GM21529 (cell line): Measurements from ENCODE around the gene JOSD2.

Source experiments
- ATAC-seq: cut with Tn5 transposase; IDR thresholded peaks from one replicate; pipeline ENCODE4 v1.9.1; 2021; ENCODE audit not compliant: unreplicated experiment

Gene JOSD2

DNA sequence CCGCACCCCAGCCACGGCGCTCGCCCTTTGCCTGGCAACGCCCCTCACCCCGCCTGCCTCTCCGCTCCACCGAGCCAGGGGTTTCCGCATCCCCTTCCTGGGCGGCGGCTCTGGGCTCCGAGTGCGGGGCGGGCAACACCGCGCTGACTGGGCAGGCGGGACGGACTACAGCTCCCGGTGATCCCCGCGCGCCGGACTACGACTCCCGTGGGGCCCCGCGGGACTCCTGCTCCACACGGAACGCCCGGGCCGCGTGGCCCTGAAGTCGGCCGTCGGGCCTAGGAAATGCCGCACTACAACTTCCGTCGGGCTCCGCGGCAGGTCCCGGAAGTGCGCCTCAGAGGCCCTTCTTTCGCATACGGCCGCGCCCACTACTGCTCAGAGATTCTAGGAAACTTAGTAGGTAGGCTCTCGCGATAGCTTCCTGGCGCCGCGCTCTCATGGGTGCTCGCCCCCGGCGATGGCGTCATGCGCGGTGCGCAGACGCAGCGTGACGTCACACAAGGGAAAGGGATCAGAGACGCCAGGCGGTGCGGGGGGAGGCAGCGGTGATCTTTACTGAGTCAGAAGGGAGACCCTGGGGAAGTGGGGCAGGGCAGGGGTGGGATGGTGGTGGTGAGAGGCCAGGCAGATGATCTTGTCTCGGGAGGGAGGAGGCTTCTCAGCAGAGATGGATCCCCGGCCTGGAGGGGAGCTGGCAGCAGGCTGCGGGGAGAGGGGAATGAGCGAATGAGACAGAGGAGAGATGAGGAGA, at the start of gene JOSD2:
JOSD2 (minus strand) TSS at position 123 of the 754 bp plus-strand sequence. CDS start 760 bp downstream, outside the sequence.
- peak; percentile 83 for ATAC-seq

DNA sequence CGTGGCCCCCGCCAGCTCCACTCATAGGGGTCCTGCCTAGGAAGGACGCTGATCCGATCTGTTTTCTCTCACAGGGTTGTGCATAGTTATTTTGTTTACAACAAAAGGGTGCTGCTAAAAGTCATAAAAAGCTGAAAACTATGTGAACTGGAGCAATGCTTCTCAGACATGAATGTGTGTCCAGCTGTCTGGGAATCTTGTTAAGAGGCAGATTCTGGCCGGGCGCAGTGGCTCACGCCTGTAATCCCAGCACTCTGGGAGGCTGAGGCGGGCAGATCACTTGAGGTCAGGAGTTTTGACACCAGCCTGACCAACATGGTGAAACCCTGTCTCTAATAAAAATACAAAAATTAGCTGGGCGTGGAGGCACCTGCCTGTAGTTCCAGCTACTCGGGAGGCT, 48.6 kb upstream of the JOSD2 start:
- no peak for ATAC-seq

GRCh38 chr19:50558449-50558848, 47.5 kb upstream of the JOSD2 start:
- no peak for ATAC-seq

DNA sequence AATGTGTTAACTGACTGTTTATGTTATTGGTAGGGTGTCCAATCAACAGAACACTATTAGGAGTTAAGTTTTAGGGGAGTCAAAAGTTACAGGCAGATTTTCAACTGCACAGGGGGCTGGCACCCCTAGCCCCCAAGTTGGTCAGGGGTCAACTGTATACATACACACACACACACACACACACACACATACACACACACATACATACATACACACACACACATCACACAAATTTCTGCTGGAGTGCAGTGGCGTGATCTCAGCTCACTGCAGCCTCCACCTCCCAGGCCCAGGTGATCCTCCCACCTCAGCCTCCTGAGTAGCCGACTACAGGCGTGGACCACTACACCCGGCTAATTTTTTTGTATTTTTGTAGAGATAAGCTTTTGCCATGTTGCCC, 47.0 kb upstream of the JOSD2 start:
- ATAC-seq: no peak

DNA sequence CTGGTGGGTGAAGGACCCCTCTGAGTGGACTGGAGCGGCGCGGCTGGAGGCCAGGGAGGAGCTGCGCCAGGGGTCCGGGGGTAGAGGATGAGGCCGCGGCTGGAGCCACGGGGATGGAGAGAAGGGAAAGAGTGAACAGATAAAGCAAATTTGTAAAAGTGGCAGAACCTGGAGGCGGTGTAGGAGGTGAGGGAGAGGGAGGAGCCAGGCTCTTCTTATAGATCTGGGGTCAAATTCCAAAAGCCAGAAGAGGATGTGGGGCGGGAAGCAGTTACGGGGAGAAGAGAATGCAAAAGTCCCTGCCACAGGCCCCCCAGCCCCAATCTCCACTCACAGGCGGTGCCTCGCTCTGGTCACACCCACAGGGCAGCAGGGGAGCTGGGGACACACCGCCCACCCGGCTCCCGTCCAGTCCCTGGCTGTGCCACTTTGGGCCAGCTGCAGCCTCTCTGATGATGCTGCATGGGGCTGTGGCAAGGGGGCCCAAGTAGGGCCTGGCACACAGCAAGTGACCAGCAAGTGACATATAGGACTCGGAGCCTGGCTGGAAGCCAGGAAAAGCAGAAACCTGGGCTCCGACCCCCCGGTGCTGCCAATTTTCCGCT, 46.1 kb upstream of the JOSD2 start:
- ATAC-seq: no peak

DNA sequence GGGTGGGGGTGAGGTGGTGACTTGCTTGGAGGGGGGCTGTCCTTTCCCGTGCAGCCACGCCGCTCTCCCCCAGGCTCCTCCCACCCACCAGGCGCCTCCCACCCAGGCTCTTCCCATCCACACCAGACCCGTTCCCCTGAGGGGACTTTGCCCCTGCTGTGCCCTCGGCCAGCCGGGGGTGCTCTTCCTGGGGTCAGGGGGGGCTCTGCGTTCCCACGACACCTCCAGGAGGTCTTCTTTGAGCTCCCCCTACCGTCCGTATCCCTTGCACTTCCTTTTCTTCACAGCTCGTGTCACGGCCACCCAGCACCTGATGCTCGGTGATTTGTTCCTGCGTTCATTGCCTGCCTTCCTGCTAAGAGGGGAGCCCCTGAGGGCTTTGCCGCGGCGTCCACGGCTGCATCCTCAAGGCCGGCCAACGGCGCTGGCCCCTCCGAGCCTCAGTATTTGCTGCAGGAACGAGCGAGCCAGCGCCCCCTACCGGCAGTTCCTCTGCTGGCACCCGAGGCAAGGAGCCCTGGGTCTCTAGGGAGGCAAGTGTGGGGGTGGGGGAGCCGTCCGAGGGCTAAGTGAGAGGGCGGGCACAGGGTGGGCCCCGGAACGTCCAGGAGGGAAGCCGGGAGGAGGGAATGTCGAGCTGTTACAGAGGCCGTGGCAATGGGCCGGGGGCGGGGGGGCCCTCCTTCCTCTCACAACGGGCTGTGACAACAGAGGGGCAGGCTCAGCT, 45.5 kb upstream of the JOSD2 start:
- ATAC-seq: no peak

GRCh38 chr19:50555450-50556281, 44.7 kb upstream of the JOSD2 start:
- ATAC-seq: no peak

DNA sequence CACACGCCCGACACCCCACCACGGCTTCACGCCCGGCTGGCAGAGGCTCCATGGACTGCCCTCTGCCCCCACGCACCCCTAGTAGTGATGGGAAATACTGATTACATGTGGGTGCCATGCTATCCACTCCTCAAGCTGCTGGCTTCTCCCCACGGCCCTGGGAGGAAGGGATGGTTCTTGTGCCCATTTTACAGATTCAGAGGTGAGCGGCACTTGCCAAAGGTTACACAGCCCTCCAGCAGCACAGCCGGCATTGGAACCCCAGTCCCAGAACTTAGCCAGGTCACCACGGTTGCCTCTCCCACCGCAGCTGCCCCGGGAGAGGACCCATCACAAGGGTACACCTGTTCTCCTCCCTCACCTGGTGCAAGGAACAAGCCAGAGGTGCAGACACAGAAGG, 44.0 kb upstream of the JOSD2 start:
- ATAC-seq: no peak

- no peak for ATAC-seq
Observed at GRCh38 chr19:50554212-50554611, 43.2 kb upstream of the JOSD2 start.

DNA sequence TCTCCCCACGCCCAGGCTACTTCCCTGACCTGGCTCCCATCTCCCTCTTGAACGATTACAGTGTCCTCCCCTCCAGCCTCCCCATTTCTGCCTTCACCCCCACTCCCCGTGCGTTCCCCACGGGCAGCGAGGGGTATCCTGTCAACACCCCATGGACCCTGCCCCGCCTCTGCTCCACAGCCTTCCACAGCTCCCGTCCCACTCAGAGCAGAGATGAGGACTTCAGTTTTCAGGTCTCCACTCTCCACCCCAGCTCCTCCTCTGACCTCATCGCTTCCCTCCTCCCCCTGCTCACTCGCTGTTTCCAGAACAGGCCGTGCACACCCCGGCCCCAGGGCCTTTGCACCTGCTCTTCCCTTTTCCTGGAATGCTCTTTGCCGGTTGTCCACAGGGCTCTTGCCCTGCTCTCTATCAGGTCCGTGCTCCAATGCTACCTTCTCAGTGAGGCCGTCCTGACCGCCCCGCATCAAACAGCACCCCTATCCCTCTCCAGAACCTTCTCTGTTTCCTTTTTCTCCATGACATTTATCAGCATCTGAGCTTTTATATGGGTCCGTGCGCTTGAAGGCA, 42.2 kb upstream of the JOSD2 start:
- no peak for ATAC-seq

DNA sequence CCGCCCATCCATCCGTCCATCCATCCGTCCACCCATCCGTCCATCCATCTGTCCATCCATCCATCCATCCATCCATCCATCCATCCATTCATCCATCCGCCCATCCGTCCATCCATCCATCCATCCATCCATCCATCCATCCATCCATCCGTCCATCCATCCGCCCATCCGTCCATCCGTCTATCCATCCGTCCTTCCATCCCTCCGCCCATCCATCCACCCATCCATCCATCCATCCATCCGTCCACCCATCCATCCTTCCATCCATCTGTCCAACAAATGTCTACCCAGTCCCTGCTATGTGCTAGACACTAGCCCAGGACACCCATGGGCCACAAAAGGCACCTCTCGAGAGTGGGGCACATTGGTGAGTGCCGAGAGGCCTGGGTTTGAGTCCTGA, 41.5 kb upstream of the JOSD2 start:
- ATAC-seq: no peak

DNA sequence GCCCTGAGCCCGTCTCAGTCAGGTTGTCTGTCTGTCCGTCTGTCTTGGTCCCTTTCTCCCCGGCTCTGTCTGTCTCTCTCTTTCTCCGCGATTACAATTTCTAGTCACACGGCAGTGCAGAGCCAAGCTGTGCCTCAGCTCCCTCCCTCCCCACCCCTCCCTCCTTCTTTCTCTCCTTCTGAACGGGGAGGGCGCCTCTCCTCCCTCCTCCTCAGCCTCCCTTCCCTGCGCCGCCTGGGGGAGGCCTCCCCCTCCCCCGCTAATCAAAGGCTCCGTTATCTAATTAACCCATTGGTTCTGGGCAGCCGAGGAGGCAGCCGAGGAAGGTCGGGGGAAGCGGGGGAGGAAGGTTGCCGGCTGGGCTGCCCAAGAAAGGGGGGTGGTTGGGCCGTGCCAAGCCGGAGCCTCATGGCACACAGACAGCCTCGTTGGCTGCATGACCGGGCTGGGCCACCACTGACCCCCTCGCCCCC, 40.8 kb upstream of the JOSD2 start:
- no peak for ATAC-seq

DNA sequence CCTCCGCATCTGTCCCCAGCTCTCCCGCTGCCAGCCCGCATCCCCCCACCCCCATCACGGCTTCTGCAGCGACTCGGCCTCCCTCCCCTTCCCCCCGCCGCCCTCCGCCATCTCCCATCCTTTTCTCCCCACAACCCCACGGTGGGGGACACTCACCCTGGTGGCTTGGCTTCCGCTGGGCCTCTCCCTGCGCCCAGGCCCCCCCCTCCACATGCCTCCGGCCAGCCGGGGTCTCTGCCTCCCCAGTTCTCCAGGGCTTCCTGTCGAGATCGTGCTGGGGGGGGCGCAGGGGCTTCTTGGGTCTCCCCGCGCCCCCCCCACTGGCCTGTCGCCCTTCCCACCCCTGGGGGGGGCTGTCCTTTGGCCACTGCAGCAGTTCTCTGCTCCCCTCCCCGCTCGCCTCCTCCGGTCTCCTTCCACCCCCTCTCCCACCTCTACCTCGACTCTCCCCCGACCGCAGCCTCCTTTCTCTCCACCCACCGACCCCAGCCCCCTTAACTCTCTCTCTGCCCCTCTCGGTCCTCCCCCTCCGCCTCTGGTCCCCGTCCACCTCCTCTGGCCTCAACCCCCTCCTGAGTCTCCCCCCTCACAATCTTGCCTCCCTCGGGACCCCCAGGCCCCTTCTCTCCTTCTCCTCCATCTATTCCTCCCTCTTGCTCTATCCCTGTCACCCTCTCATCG, 40.2 kb upstream of the JOSD2 start:
- ATAC-seq: no peak

DNA sequence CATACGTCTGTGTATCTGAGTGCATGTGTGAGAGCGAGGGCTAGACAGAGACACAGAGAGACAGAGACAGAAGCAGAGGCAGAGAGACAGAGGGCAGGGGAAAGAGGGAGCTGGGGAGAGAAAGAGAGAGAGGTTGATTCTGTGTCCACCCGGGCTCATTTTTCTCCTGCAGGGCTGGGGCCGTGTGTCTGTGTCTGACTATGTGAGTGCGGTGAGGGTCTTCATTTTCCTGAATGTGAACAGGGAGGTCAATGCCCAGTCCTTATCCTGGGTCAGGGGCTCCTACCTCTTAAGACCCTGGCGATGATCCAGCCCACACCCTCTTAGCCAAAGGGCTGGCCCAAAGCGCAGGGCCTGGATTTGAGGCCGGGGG, 39.6 kb upstream of the JOSD2 start:
- ATAC-seq: no peak

GRCh38 chr19:50549927-50550593, 39.1 kb upstream of the JOSD2 start:
- no peak for ATAC-seq

DNA sequence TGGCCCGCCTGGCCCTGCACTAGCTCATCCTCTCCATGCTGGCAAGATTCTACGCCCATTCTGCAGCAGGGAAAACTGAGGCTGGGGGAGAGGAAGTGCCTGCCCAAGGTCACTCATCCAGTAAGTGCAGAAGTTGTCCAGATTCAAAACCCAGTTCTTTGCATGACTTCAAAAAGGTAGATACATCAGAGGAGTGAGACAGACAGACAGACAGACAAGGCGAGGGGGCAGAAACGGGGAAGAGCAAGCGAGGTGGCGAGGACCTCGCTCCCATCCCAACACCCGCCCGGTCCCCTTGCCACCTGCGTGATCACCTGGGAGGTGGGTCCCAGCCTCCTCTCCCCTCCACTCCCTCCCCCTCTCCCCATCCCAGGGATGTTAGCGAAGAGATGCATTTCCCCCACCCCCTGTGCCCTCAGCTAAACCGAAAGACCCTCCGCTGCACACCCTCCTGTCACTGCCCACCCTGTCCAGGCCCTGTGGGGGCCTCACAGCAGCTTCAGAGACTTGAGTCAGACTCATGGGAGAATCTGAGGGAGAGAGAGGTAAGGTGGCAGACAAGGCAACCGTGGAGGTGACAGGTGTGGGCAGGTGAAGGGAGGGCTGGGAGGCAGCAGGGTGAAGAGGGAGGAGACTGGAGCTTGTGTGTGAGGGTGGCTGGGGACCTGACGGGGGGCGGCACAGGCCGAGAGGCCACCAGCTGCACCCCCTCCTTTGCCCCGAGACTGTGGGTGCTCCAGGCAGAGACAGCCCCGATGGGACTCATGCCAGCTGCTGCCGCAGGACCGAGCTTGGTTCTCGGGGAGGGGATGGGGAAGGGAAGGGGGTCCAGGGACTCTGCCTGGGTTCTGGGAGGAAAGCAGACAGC, 38.3 kb upstream of the JOSD2 start:
- ATAC-seq: no peak

GRCh38 chr19:50548191-50549058, 37.4 kb upstream of the JOSD2 start:
- ATAC-seq: no peak
